LoVo (cell line): ENCODE measurements around the gene PDXK.
A peak's percentile ranks its signal among the peaks of the same experiment; 100 is the strongest.

ENCODE experiments used
- DNase-seq: peaks from one replicate; pipeline ENCODE4 v3.0.0-alpha.2; 2016; ENCODE audit warnings: low spot score

PDXK gene

DNA sequence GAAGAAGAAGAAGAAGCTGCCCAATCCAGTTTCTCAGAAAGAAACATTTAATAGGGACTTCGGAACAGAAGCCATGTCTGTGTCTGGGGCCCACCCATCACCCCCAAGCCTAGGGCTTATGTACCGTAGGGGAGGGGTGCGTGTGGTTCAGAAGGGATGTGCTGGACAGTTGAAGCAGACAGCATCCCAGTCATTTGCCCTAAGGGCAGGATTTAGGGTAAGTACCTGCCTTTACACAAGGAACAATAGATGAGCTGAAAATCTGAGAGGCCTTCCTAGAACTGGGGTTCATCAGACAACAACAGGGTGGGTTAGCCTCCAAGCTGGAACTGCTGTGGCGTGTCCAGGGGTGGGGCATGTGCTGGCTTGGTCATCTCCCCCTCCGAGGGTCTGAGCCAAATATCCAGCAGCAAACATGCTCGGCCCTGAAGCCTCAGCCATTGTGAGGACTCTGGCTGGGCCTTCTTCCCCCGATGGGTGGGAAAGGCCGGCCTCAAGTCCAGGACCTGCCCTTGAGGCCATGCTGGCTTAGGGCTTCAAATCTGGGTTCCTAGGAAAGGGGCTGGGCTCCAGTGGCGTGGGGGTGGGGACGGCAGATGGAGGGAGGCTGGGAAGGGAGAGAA lies 45.1 kb downstream of the PDXK start:
- no peak for DNase-seq

DNA sequence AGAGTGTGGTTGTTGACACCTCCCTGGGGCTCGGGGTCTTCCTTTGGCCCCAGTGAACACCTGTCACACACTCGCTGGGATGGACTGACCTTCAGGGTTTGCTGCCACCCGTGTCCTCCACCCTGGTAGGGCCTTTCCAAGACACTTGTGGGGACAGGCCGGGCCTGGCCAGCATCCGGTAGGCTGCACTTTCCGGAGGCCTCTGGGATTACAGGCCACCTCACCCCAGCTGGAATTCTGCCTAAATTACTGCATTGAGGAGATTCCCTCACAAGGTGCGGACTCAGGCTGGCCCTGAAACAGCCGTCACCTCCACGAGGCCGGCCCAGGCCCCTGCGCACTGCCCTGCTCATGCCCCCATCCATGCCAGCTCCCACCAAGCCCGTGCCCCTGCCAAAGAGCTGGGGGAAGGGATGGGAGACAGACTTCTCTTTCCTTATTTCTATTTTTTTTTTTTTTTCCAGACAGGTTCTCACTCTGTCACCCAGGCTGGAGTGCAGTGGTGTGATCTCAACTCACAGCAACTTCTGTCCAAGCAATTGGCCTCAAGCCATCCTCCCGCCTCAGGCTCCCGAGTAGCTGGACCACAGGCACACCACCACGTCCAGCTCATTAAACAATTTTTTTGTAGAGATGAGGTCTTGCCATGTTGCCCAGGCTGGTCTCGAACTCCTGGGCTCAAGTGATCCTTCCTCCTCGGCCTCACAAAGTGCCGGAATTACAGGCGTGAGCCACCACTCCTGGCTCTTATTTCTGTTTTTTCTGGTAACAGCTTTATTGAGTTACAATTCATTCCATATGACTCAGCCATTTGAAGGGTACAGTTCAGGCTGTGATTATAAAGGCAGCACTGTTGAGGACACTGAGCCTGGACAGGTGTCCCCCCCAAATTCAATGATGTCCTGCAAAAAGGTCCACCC lies 45.9 kb downstream of the PDXK start:
- no peak for DNase-seq

DNA sequence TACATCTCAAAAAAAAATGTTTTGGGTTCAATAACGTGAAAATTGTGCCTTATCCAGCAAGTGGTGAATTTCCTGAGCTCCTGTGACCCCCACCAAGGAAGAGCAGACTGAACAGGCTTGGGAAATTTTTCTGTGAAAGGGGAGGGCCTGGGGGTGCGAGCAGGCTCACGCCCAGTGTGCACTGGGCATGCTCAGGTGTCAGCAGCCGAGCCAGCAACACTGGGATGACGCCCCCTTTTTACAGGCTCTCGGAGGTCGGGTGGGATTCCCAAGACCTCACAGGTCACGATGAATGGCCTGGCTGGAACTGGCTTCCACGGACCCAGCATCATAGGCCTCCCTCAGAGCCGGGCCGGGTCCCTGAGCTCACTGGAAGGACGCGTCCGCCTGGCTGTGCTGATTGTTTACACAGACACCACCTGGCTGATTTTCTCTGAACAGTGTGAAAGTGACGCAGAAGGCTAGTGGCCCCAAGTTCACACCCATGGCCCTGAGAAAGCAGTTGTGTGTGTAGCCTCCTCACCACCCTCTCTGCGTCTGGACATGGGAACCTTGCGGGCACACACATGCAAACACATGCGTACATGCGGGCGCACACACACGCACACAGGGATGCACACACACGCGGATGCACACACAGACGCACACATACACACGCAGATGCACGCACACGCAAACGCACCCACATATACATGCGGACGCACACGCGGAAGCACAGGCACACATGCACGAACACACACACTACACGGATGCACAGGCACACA lies 48.0 kb downstream of the PDXK start:
- DNase-seq, result no peak

DNA sequence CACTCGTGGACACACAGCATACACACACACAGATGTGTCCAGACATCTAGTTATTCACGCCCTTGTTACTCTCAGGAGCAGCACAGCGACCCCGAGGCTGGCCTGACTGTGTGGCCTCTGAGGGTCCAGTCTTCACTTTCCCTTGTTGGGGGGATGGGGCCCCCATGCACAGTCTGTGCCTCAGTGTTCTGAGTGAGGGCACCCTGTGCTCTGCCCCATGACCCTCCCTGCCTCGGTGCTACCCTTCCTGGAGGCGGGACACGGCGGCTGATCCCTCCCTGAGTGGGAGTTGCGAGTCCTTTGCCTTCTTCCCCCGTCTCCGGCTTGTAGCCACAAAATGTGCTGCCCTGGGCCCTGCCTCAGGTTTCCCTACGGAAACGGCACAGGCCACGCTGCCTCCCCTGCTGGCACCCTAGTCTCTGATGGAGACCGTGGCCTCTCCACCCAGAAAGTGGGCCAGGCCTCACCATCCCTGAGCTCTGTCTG lies 48.6 kb downstream of the PDXK start:
- no peak for DNase-seq

DNA sequence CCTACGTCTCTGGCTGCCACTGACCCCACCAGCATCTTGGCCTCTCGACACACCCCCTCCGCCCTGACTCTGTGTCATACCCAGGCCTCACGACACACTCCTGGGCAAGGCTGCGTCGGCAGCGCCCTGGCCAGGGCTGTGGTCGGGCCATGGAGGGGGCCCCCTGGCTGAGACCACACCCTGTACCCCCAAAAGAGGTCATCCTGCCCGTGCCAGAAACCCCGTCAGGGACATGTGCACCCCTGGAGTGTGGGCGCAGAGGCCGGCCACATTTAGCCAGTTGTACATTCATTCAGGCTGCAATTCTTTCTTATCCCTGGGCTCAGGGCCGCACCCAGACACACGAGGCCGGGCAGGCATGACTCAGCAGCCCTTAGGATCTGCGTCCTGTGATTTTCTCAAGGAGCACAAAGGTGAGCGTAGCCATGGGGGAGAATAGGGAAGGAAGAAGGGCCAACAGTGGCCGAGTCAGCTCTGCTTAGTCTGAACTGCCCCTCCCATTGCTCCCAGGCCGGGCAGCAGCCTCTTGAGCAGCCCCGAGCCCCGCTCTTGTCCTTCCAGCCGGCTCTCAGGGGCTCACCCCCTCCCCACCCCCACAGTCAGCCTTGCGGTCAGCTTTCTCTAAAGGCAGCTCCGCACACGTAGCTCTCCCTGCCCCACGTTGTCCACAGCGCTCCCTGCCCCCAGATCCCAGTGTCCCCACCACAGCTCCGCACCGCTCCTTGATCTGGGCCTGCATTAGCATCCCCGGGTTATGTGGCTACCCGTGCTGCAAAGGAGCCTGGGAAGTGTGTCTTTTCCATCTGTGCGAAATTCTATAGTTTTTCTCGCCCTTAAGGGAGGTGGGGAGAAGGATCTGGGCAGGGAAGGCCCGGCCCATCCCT lies 49.3 kb downstream of the PDXK start:
- peak; percentile 92 for DNase-seq

DNA sequence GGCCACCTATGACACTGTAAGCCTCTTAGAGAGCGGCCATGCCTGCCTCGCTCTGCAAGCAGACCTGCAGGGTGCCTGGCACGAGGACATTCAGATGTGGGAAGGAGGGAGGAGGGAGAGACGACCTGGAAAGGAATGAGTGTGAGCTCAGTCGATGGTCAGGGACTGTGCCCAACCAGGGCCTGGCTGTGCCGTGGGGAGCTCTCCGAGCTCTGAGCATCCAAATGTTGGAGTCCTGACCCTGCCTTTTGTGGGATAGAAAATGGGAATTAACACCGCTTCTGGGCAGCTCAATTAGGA lies 49.9 kb downstream of the PDXK start:
- no peak for DNase-seq

DNA sequence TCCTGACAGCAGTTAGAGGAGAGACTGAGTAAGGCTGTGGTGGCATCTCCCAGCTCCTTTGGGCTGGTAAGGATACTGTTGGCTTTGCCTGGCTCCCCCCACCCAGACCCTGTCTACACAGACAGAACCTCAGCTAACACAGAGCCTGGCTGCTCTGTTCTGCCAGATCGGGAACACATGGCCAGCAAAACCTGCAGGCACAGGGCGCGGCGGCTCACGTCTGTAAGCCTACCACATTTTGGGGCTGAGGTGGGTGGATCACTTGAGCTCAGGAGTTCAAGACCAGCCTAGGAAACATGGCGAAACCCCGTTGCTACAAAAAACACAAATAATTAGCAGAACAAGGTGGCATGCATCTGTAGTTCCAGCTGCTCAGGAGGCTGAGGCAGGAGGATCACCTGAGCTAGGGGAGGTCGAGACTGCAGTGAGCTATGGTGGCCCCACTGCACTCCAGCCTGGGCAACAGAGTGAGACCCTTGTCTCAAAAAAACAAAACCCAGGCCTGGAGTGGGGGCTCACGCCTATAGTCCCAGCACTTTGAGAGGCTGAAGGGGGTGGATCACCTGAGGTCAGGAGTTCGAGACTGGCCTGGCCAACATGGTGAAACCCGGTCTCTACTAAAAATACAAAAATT lies 50.5 kb downstream of the PDXK start:
- no peak for DNase-seq

DNA sequence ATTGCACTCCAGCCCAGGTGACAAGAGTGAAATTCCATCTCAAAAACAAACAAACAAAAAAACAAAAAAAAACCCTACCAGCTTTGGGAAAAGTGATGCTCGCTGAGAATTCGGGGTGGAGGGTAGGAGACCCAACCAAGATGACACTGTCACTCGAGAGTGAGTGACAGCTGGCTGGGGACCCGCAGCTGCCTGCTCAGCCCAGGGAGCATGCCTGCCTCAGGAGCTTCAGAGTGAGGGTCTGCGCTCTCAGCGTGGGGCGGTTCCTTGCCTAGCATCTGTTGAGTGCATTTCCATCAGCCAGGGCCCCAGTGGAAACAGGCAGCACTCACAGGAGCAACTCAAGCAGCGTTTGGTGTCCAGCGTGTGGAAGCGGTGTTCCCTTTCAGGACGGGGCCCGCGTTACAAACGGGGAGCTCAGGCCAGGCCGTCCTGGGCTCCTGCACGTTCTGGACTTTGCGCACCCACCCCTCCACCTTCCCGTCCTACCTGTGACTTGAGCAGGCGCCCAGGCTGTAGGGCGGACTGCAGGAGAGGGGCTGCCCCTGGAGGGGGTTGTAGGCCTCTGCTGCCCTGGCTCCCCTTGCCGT lies 51.2 kb downstream of the PDXK start:
- DNase-seq, result no peak

DNA sequence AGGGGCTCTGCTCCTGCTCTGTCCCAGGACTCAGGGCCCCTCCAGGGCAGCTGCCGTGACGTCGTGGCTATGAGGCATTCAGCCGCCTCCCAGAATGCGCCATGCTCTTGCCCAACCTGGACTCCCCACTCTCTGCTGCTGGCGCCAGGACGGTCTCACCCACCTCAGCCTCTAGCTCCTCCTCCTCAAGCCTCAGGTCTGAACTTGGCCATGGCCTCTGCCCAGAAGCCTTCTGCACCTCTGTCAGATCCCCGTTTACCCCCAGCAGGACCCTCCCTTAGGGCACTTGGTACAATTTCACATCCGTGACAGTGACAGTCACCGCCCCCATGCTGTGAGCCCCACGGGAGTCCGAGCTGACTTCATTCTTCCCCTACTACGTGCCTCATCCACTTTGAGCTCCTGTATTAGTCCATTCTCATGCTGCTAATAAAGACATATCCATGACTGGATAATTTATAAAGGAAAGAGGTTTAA lies 52.3 kb downstream of the PDXK start:
- no peak for DNase-seq

DNA sequence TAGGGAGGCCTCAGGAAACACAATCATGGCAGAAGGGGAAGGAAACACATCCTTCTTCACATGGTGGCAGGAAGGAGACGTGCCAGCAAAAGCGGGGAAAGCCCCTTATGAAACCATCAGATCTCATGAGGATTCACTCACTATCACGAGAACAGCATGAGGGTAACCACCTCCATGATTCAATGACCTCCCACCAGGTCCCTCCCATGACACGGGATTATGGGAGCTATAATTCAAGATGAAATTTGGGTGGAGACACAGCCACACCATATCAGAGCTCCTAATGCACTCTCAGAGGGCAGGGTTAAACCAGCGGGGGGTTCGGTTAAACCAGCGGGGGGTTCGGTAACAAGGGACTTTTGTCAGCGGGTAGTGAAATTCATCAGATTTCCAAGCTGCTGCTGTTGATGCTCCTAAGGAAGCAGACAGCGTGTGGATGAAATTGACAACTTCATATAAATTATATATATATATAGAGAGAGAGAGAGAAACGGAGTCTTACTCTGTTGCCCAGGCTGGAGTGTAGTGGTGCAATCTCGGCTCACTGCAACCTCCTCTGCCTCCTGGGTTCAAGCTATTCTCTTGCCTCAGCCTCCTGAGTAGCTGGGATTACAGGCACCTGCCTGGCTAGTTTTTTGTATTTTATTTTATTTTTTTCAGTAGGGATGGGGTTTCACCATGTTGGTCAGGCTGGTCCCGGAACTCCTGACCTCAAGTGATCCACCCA lies 52.9 kb downstream of the PDXK start:
- DNase-seq, result no peak

DNA sequence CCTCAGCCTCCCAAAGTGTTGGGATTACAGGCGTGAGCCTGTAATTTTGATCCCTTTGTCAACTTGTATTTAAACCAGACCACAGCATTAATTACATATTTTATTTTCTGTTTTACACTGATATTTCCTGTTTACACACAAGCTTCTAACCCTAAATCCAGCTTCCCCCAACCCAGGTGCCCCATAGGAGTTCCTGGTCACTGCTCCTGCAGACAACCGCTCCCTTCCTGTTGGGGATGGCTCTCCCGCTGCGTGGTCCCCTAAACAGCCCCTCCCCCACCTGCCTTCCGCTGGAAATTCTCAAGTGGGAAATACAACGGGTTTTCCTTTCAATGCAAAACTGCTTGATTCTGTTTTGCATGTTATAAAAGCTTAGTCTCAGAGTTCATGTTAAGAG lies 53.5 kb downstream of the PDXK start:
- DNase-seq, result no peak

DNA sequence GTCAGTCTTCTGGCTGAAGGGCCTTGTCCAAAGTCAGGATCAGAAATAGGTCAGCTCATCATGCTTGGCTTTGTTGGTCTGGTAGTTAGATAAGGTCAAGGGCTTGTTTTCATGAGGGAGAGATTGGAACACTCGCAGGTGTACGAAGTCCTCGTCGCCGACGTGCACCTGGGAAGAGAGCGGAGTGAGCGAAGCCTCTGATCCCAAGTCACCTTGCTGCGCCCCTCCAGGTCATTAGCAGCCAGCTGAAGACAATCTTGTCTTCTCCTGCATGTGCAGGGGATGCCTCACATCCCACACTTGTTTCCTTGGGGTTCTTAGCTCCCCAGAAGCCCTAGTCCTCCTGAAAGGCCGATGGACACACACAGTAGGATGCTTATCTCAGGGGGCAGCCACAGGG lies 55.2 kb downstream of the PDXK start:
- DNase-seq, result no peak

DNA sequence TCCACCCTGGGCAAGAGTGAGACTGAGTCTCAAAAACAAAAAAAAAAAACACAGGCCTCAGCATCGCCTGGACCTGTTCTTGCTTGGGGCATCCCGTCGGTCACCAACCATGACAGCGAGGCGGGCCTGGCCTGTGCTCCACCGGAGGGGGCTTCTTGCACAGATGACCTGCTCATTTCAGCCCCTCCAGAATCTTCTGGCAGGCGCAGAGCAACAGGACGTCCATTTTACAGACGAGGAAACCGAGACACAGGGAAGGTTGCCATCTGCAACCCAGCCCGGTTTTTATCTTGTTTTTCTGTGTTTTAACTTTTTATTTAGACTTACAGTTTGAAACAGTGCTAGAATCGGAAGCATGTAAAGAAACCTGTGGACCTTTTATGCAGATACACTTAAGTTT lies 56.3 kb downstream of the PDXK start:
- DNase-seq, result no peak

DNA sequence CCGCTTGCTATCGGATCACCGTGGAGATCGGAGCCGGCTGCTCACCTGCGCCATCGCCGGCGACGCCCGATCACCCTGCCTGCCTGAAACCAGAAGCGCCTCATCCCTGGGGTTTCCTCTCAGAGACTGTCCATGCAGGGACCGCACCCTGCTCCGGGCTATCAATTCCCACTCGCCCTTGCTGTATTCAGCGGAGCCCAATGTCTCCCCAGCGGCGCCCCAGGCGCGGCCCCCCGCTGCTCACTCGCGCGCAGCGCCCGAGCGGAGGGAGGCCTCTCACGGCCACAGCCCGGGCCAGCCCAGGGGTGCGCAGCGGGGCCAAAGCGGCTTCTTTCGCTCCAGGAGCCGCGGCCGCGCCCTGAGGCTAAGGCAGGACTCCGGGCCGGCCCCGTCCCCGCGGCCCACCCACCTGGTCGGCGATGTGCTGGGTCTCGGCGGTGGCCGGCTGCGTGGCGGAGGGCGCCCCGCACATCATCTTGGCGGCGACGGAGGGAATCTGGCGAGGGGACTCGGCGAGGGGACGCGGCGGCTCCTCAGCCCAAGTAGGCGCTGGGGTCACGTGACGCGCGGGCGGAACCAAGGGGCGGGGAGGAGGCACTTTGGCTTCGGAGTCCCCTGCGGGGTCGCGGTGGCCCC lies 57.0 kb downstream of the PDXK start, which contains the start of gene CSTB:
Gene CSTB, minus strand, starts transcription at position 514 of the 636 bp plus-strand sequence. Its CDS starts 39 bp downstream, at position 475.
- peak; percentile 85 for DNase-seq

DNA sequence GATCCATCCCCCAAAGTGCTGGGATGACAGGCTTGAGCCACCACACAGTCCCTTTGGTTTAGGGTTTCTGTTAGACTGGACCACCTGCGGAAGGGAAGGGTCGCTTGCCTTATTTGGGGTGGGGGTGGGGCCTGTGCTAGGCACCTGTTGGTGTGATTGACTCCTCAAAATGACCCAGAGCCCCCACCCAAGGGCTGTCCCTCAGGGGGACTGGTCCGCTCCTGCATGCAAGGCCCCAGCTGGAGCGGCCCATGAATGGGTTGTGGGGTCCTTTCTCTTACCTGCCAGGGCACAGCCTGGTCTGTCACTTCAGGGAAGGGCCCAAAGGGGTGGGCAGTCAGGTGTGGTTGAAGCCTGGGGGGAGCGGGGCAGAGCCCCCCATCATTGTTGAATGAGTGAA lies 59.0 kb downstream of the PDXK start:
- DNase-seq, result no peak

DNA sequence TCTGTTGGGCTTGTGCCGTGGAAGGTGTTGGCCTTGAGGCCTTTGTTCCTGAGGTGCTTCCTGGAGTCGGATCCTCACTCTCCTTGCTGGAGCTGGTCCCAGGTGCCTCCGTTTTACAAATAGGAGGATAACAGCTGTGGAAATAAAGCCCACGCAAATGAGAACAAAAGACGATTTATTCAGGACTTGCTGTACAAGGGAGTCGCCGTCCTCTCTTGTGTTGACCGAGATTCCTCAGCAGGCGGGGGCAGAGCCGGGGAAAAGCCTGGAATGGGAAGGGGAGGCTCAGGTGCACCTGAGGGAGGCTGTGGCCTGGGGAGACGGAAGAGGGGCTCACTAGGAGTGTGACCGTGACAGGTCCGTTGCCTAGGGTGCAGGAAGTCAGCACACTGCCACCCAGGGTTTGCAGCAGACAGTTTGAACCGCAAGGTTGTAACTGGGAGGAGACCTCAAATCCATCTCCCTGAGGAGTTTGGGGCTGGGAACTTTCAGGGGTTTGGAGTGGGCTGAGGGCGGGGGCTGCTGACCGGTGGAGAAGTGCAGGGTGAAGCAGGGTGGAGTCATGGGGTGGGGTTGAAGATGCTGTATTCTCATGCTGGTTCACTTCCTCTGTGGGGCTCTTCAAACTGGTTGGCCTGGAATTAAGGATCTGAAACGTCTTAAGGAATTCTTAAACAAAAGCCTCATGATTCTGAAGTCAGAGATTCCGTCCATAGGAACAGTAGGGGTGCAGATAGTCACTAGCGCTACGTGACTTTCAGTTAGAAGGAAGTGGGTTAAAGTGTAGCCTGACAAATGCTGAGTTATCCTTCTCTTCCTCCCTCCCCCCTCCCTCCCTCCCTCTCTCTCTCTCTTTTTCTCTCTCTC lies 59.8 kb downstream of the PDXK start:
- no peak for DNase-seq

DNA sequence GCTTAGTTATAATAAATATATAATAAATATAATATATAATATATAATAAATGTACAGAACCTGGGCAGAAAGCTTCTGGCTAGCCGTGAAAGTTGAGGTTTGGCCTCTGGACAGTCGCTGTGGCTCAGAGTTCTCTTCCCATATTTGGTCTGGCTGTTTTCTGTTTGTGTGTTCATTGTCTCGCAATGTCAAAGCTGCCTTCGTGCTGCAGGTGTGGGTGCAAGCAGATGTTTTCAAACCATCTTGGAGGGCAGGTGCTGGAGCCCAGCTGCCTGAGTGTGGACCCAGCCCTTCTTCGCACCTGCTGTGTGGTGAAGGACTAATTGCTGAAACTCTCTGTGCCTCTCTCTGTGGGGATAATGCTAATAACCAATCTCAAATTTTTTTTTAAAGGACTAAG lies 60.7 kb downstream of the PDXK start:
- no peak for DNase-seq

DNA sequence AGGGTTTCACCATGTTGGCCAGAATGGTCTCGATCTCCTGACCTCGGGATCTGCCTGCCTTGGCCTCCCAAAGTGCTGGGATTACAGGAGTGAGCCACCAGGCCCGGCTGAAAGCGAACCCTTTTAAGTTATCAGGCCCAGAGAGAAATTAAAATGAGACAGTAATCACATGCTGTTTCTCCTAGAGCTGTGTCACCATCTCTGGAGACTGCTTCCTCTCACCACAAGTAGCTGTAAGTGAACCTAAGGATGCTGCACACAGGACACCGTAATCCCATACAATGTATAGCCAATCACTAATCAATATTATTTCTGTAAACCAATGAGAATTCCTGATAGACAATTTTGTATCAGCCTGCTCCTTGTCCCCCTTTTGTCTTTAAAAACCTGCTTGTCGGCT lies 62.9 kb downstream of the PDXK start:
- no peak for DNase-seq
